ENCODE measurements around the gene SMIM33. TPM values are rescaled to one million over a fixed set of nuclear protein-coding genes. Genes with fewer than 3 reads are reported as not detected.

SMIM33 gene
- total and polyA plus RNA-seq, 4 experiments from 2014 or later, result 0.31 to 1.2 (median 1.0) TPM

Other genes with a start within 250 kb of the SMIM33 start
- gene MATR3, start 177.3 kb upstream of the SMIM33 start, total RNA-seq, result 100 to 1,000 TPM; 228 to 255 TPM
- 100 to 1,000 TPM; 377 to 419 TPM for gene MATR3, start 177.3 kb upstream of the SMIM33 start, polyA plus RNA-seq
- 100 to 1,000 TPM; 109 to 112 TPM for gene PAIP2, start 129.2 kb upstream of the SMIM33 start, total RNA-seq
- 100 to 1,000 TPM; 309 to 503 TPM for gene PAIP2, start 129.2 kb upstream of the SMIM33 start, polyA plus RNA-seq
- not detected for gene SLC23A1, start 87.7 kb upstream of the SMIM33 start, total RNA-seq
- not detected for gene SLC23A1, start 87.7 kb upstream of the SMIM33 start, polyA plus RNA-seq
- gene MZB1, start 81.1 kb upstream of the SMIM33 start, total RNA-seq, result 1 to 10 TPM in 1 of 2 experiments, under 1 TPM in 1; 0.93 to 1.1 TPM
- 1 to 10 TPM in 1 of 2 donors, under 1 TPM in 1; 0.84 to 8.2 TPM for gene MZB1, start 81.1 kb upstream of the SMIM33 start, polyA plus RNA-seq
- gene PROB1, start 75.9 kb upstream of the SMIM33 start, total RNA-seq, result 1 to 10 TPM; 1.2 to 1.3 TPM
- under 1 TPM; 0.11 to 0.23 TPM for gene PROB1, start 75.9 kb upstream of the SMIM33 start, polyA plus RNA-seq
- gene SPATA24, start 66.9 kb upstream of the SMIM33 start, total RNA-seq, result 1 to 10 TPM; 5.6 to 7.5 TPM
- gene SPATA24, start 66.9 kb upstream of the SMIM33 start, polyA plus RNA-seq, result 1 to 10 TPM; 4.2 to 5.6 TPM
- 1 to 10 TPM; 6.2 to 7.3 TPM for gene DNAJC18, start 31.5 kb upstream of the SMIM33 start, total RNA-seq
- 1 to 10 TPM; 1.8 to 6.5 TPM for gene DNAJC18, start 31.5 kb upstream of the SMIM33 start, polyA plus RNA-seq
- under 1 TPM; 0.32 to 0.33 TPM for gene ECSCR, start 8.3 kb upstream of the SMIM33 start, total RNA-seq
- gene ECSCR, start 8.3 kb upstream of the SMIM33 start, polyA plus RNA-seq, result not detected
- 100 to 1,000 TPM; 141 to 144 TPM for gene STING1, start 11.8 kb downstream of the SMIM33 start, total RNA-seq
- 100 to 1,000 TPM; 124 to 176 TPM for gene STING1, start 11.8 kb downstream of the SMIM33 start, polyA plus RNA-seq
- gene UBE2D2, start 90.3 kb downstream of the SMIM33 start, total RNA-seq, result 100 to 1,000 TPM; 160 to 169 TPM
- gene UBE2D2, start 90.3 kb downstream of the SMIM33 start, polyA plus RNA-seq, result 100 to 1,000 TPM; 341 to 411 TPM
- 1 to 10 TPM; 1.6 to 3.6 TPM for gene CXXC5, start 177.3 kb downstream of the SMIM33 start, total RNA-seq
- 1 to 10 TPM; 2.7 to 5.5 TPM for gene CXXC5, start 177.3 kb downstream of the SMIM33 start, polyA plus RNA-seq

Data from CD4-positive, alpha-beta memory T cell (primary cell).